Type B pancreatic cell (in vitro differentiated cells): ENCODE measurements around the gene FNDC5. TPM values are rescaled to one million over a fixed set of nuclear protein-coding genes. Genes with fewer than 3 reads are reported as not detected.
A peak's percentile ranks its signal among the peaks of the same experiment; 100 is the strongest.

ENCODE experiments used
- DNase-seq: peaks from one replicate; pipeline ENCODE4 v3.0.0; 2021; ENCODE audit warnings: mixed read lengths; ENCODE audit not compliant: unreplicated experiment; ENCODE audit errors: extremely low spot score
- H3K27ac Mint-ChIP-seq: 2 replicates; pipeline ENCODE4 v1.8.0; 2021; ENCODE audit warnings: mild to moderate bottlenecking, mixed read lengths
- H3K27me3 Mint-ChIP-seq: 2 replicates; pipeline ENCODE4 v1.8.0; 2021; ENCODE audit warnings: mixed read lengths
- H3K36me3 Mint-ChIP-seq: 2 replicates; pipeline ENCODE4 v1.8.0; 2021; ENCODE audit warnings: mixed read lengths
- H3K4me1 Mint-ChIP-seq: one replicate; pipeline ENCODE4 v1.8.0; 2021; ENCODE audit warnings: mixed read lengths; ENCODE audit not compliant: unreplicated experiment
- H3K4me3 Mint-ChIP-seq: 2 replicates; pipeline ENCODE4 v1.8.0; 2021; ENCODE audit warnings: mild to moderate bottlenecking, mixed read lengths
- H3K9me3 Mint-ChIP-seq: 2 replicates; pipeline ENCODE4 v1.8.0; 2021; ENCODE audit warnings: mixed read lengths
- CTCF ChIP-seq: fragments of 200-600 bp; sonication (generic); conservative IDR thresholded peaks from 2 replicates; pipeline ENCODE4 v1.5.0; 2021; ENCODE audit warnings: antibody characterized with exemption, mild to moderate bottlenecking
- total RNA-seq: library from RNA; stranded (reverse); gene quantifications from 2 replicates; pipeline ENCODE4 v1.2.1, GENCODE V29; 2021; ENCODE audit warnings: low replicate concordance

FNDC5 gene
- total RNA-seq, 1 donor from 2014 or later, result 49.9 TPM

DNA sequence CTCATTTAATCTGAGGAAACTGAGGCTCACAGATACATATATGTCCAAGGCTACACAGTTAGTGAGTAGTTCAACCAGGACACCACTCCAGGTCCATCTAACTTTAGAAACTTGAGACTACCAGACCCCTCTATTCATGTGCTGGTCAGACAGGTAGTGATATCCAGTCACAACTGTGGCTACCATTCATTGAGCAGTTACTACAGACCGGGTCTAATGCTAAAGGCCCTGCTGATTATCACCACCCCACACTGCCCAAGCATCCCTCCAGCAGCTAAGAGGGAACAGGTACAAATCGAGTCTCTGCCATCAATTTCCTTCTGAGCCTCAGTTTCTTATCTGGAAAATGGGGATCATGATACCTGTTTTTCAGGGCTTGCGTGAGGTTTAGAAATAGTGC lies 20.9 kb upstream of the FNDC5 start:
- no peak for DNase-seq
- Mint-ChIP-seq H3K27me3 (peaks cover 62% of the 10 kb centered on the region), H3K36me3 (no peaks in the 10 kb centered on the region), H3K4me3 (peak overlapping the region; percentile 79), H3K27ac (no peak overlapping the region), H3K4me1 (peaks cover 17% of the 10 kb centered on the region), H3K9me3 (no peaks in the 10 kb centered on the region)
- no peak for TF ChIP-seq CTCF

GRCh38 chr1:32891241-32891570 lies 20.5 kb upstream of the FNDC5 start:
- Mint-ChIP-seq H3K27me3 (peaks cover 59% of the 10 kb centered on the region), H3K9me3 (no peaks in the 10 kb centered on the region), H3K4me1 (peaks cover 17% of the 10 kb centered on the region), H3K36me3 (no peaks in the 10 kb centered on the region), H3K27ac (no peak overlapping the region), H3K4me3 (peak overlapping the region; percentile 48)
- TF ChIP-seq CTCF, result no peak
- DNase-seq, result no peak

DNA sequence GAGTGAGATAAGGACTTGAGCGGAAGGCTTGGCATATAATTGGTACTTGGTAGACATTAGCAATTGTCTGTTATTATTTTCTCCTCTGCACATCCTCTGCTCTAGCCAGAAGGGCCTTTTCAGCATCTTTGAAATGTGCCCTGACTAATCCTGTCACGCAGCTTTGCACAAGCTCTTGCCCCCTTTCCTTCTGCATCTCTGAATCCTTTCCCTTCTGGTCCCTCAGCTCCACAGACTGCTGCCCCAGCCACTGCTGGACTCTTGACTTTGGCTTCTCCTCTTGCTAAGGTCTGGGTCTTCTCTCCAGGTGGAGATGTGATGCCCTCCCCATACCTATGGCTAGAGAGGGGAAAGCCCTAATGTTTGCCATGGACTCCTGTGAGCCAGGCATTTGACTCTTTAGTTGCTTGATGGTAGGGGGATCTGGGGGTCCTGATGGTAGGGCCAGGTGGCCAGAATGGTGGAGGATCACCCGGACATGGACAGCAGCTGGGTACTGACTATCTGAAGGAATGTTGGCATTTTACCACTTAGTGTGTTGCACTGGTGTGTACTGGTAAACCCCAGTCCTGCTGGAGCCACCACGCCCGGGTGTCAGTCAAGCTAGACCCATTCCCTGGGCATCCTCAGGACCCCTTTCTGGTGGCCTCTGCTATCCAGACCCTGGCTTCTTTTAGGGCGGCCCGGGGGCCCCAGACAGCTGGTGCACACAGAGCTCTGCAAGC lies 20.0 kb upstream of the FNDC5 start:
- H3K4me3 Mint-ChIP-seq, result no peak overlapping the region
- H3K27me3 Mint-ChIP-seq, result peaks cover 59% of the 10 kb centered on the region
- DNase-seq, result no peak
- TF ChIP-seq CTCF, result no peak
- no peak overlapping the region for H3K27ac Mint-ChIP-seq
- no peaks in the 10 kb centered on the region for H3K36me3 Mint-ChIP-seq
- peaks cover 14% of the 10 kb centered on the region for H3K4me1 Mint-ChIP-seq
- H3K9me3 Mint-ChIP-seq, result no peaks in the 10 kb centered on the region

DNA sequence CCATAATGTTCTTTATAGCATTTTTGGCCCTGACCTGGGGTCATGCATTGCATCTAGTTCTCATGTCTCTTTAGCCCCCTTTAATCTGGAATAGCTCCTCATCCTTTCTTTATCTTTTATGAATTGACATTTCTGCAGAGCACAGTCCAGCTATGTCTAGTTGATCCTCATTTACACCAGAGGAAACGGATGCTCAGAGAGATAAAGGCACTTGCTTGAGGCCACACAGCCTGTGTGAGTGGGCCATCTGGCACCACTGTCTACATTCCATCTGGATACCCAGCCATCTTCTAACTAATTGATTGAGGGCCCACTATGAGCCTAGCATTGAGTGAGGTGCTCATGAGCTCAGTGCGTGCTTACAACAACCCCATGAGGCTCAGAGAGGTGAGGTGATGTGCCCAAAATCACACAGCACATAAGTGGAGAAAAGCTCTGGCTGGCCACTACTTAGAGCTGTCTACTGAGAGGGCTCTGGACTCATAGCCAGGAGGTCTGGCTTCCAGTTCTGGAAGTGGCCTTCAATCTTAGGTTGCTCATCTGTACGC lies 19.1 kb upstream of the FNDC5 start:
- H3K4me3 Mint-ChIP-seq, result no peak overlapping the region
- DNase-seq, result no peak
- no peaks in the 10 kb centered on the region for H3K36me3 Mint-ChIP-seq
- no peak for TF ChIP-seq CTCF
- H3K9me3 Mint-ChIP-seq, result no peaks in the 10 kb centered on the region
- H3K4me1 Mint-ChIP-seq, result peaks cover 20% of the 10 kb centered on the region
- no peak overlapping the region for H3K27ac Mint-ChIP-seq
- peaks cover 67% of the 10 kb centered on the region for H3K27me3 Mint-ChIP-seq

DNA sequence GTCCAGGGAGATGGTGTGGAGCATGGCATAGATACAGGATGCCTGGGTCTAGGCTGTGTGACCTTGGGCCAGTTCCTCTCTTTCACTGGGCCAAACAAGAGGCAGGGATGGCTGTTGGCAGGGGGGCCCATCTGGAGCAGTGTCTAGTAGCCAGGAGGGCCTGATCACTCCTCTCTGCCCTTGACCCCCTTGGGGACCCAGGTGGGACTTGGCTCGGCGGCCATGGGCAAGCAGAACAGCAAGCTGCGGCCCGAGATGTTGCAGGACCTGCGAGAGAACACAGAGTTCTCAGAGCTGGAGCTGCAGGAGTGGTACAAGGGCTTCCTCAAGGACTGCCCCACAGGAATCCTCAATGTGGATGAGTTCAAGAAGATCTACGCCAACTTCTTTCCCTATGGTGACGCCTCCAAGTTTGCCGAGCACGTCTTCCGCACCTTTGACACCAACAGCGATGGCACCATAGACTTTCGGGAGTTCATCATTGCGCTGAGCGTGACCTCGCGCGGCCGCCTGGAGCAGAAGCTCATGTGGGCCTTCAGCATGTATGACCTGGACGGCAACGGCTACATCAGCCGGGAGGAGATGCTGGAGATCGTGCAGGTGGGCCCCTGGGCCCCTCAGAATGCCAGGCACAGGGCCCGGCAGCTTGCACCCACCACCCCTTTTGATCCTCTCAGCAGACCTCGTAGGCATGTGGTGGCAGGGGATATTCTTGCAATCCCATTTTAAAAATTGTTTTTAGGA lies 18.1 kb upstream of the FNDC5 start:
- Mint-ChIP-seq H3K36me3 (no peaks in the 10 kb centered on the region), H3K4me3 (no peak overlapping the region), H3K4me1 (peaks cover 20% of the 10 kb centered on the region), H3K27ac (no peak overlapping the region), H3K27me3 (peaks cover 72% of the 10 kb centered on the region), H3K9me3 (no peaks in the 10 kb centered on the region)
- no peak for TF ChIP-seq CTCF
- DNase-seq, result no peak
